ENCODE results near the gene ATRN. TPM values are rescaled to one million over a fixed set of nuclear protein-coding genes. Genes with fewer than 3 reads are reported as not detected.

Gene ATRN
- total RNA-seq: 39.3 and 47.5 TPM in 2 replicates

GRCh38 chr20:3470627-3471396, at the start of gene ATRN:
ATRN (plus strand) TSS chr20:3471018; CDS start chr20:3471108, 90 bp downstream.

GRCh38 chr20:3663031-3663701, 192.3 kb downstream of the ATRN start, which contains the start of gene GFRA4:
GFRA4 (minus strand) TSS chr20:3663399; CDS start chr20:3663399, 0 bp downstream.

DNA sequence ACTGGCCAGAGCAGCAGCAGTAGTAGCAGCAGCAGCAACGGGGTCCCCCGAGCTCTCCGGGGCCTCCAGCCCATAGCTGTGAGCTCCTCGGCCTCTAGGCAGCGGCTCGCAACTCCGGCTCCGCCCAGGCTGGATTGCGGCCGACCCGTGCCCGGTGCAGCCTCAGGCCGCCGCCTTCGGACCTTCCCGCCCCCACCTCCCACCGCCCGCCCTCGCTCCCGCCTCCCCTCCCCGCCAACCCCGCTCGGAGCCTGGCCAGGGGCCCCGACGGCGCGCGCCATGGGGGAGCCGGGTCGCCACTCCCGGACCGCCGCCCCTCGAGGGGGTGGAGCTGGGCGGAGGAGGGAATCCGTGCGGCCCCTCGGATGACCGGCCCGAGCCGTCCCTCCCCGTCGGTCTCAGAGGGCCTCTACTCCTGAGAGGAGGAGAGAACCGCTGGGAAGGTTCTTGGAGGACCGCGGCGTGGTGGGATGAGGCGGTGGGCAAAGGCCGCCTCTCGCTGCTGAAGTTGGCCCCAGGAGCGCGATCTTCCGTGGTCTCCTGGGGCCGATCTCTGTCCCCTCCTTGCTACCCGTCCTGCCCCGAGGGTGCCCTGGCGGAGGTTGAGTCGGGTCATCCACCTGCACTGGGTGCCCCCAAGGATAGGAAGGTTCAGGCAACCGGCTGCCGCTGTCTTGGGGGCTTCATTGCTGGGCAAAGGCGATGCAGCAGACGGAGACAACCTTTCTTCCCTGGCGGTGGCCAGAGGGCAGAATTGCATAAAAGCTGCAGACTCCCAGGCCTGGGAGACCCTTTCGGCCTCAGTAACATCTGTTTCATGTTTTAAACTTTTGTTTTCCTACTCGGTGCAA, 211.3 kb downstream of the ATRN start, which contains the start of gene ADAM33:
TSS of gene ADAM33 (minus strand) at position 80 of the 851 bp plus-strand sequence. CDS start at position 74, 6 bp downstream.

Small RNA genes within 50 kb of the gene (small RNA-seq; reads per million reads assigned to genes)
- not detected for gene AL353193.1

Other genes with a start within 250 kb of the ATRN start
- 1.3 and 1.9 TPM in 2 replicates for gene SLC4A11, start 231.8 kb upstream of the ATRN start, total RNA-seq
- 18.5 and 24.2 TPM in 2 replicates for gene DNAAF9, start 63.3 kb upstream of the ATRN start, total RNA-seq
- gene GFRA4, start 192.4 kb downstream of the ATRN start, total RNA-seq: not detected in 2 replicates
- gene ADAM33, start 211.0 kb downstream of the ATRN start, total RNA-seq: 194 and 229 TPM in 2 replicates
- under 0.01 TPM in 1 of 2 replicates, not detected in the other for gene SIGLEC1, start 241.6 kb downstream of the ATRN start, total RNA-seq

Measured in hair follicle dermal papilla cell (primary cell).